Hepatocyte (in vitro differentiated cells): ENCODE data around the gene URM1. TPM values are rescaled to one million over a fixed set of nuclear protein-coding genes. Genes with fewer than 3 reads are reported as not detected.

ENCODE experiments used
- DNase-seq: peaks from one replicate; pipeline ENCODE4 v3.0.0-alpha.2; 2016; ENCODE audit warnings: low spot score
- H2AFZ ChIP-seq: fragments of 200-600 bp; sonication (generic); 2 replicates; pipeline ENCODE4 v1.6.0; 2016; ENCODE audit warnings: antibody characterized with exemption, mild to moderate bottlenecking
- H3K27ac ChIP-seq: fragments of 200-600 bp; sonication (generic); 2 replicates; pipeline ENCODE4 v1.5.1; 2016; ENCODE audit warnings: mild to moderate bottlenecking
- H3K27me3 ChIP-seq: fragments of 200-600 bp; sonication (generic); 2 replicates; pipeline ENCODE4 v1.6.1; 2016
- H3K36me3 ChIP-seq: fragments of 200-600 bp; sonication (generic); replicated peaks from 2 replicates; pipeline ENCODE4 v1.5.1; 2016; ENCODE audit warnings: low read depth; ENCODE audit not compliant: insufficient read depth
- H3K4me1 ChIP-seq: fragments of 200-600 bp; sonication (generic); 2 replicates; pipeline ENCODE4 v1.5.1; 2016; ENCODE audit warnings: mild to moderate bottlenecking, moderate library complexity; ENCODE audit not compliant: insufficient read depth
- H3K4me2 ChIP-seq: fragments of 200-600 bp; sonication (generic); 2 replicates; pipeline ENCODE4 v1.6.0; 2016
- H3K4me3 ChIP-seq: fragments of 200-600 bp; sonication (generic); 2 replicates; pipeline ENCODE4 v1.5.1; 2016; ENCODE audit warnings: mild to moderate bottlenecking
- H3K79me2 ChIP-seq: fragments of 200-600 bp; sonication (generic); 2 replicates; pipeline ENCODE4 v1.6.0; 2017; ENCODE audit warnings: mild to moderate bottlenecking
- H3K9me2 ChIP-seq: fragments of 200-600 bp; sonication (generic); replicated peaks from 2 replicates; pipeline ENCODE4 v1.6.0; 2017; ENCODE audit warnings: mild to moderate bottlenecking; ENCODE audit not compliant: insufficient read depth
- H3K9me3 ChIP-seq: fragments of 200-600 bp; sonication (generic); 2 replicates; pipeline ENCODE4 v1.5.1; 2016; ENCODE audit warnings: low read depth, mild to moderate bottlenecking
- H4K20me1 ChIP-seq: fragments of 200-600 bp; sonication (generic); 2 replicates; pipeline ENCODE4 v1.6.0; 2016; ENCODE audit warnings: mild to moderate bottlenecking; ENCODE audit not compliant: insufficient read depth, poor library complexity, severe bottlenecking
- CTCF ChIP-seq: fragments of 200-600 bp; sonication (generic); IDR thresholded peaks from 2 replicates; pipeline ENCODE4 v1.5.1; 2016; ENCODE audit warnings: antibody characterized with exemption, mild to moderate bottlenecking; ENCODE audit not compliant: poor library complexity
- EZH2 ChIP-seq: fragments of 200-600 bp; sonication (generic); IDR thresholded peaks from 2 replicates; pipeline ENCODE4 v1.6.1; 2016; ENCODE audit warnings: antibody characterized with exemption, mild to moderate bottlenecking, borderline replicate concordance
- EZH2phosphoT487 ChIP-seq: fragments of 200-600 bp; sonication (generic); IDR thresholded peaks from one replicate; pipeline ENCODE4 v1.6.1; 2018; ENCODE audit warnings: antibody characterized with exemption, mild to moderate bottlenecking, low read depth, moderate library complexity; ENCODE audit not compliant: unreplicated experiment, severe bottlenecking
- WGBS: methylation state at CpG from one replicate; pipeline ENCODE4 v1.1.6; 2016; ENCODE audit warnings: low lambda C conversion rate; ENCODE audit errors: missing lambda C conversion rate; 5-methylcytosine and 5-hydroxymethylcytosine counted together
- polyA plus RNA-seq: library from polyadenylated mRNA; unstranded; fragments of >200 nt; fragmentation: Nextera tagmentation; extraction: Ambion mirVana; gene quantifications from 2 replicates; pipeline ENCODE4 v1.2.1, GENCODE V29; 2016
- total RNA-seq: library from RNA; depleted of rRNA; stranded (reverse); fragments of >200 nt; gene quantifications from 2 replicates; pipeline ENCODE4 v1.2.3, GENCODE V29; 2014

Gene URM1
- total and polyA plus RNA-seq, 2 experiments from 2014 or later, result 32.7 to 55.7 TPM

DNA sequence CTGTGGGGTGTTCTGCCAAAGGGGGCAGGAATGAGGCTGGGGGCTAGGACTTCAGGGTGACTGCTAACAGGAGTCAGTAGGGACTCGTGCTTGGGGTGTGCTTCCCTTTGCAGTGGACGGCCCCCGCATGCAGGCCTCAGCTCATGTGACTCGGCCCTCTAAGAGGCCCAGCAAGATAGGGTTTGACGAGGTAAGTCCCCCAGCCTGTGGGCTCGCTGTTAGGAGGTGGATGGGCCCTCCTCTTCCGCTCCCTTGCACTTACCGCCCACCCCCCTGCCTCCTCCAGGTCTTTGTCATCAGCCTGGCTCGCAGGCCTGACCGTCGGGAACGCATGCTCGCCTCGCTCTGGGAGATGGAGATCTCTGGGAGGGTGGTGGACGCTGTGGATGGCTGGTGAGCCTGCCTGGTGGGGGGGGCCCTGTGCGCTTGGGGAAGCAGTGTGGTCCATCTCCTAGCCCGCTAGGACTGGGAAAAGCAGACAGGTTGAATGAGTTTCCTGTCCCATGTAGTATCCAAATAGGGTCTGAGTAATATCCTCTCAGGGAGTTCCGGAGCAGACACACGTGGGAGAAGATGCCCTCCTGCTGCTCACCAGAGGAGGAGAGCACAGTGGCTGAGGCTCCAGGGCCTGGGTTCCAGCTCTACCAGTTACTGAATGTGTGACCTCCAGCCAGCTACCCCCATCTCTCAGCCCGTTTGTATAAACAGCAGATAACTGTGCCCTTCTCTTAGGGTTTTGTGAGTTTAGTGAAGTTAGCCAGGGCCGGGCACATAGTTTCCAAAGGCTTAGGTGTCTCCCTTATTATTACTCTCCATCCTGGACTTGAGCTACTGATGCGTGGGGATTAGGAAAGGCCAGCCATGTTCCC, 57.7 kb downstream of the URM1 start:
- H3K79me2 ChIP-seq, result no peaks in the 10 kb centered on the region
- no peaks in the 10 kb centered on the region for H3K27me3 ChIP-seq
- no peaks in the 10 kb centered on the region for H3K4me1 ChIP-seq
- H3K4me3 ChIP-seq, result no peak overlapping the region
- no peak overlapping the region for H2AFZ ChIP-seq
- WGBS, result 90% methylated on average over 22 of the region's 22 CpGs
- H3K9me2 ChIP-seq, result no peaks in the 10 kb centered on the region
- no peaks in the 10 kb centered on the region for H3K9me3 ChIP-seq
- no peak overlapping the region for H3K4me2 ChIP-seq
- no peaks in the 10 kb centered on the region for H4K20me1 ChIP-seq
- H3K36me3 ChIP-seq, result no peaks in the 10 kb centered on the region
- no peak for DNase-seq
- TF ChIP-seq EZH2, result no peak
- TF ChIP-seq CTCF, result no peak
- TF ChIP-seq EZH2phosphoT487, result no peak
- H3K27ac ChIP-seq, result no peak overlapping the region

DNA sequence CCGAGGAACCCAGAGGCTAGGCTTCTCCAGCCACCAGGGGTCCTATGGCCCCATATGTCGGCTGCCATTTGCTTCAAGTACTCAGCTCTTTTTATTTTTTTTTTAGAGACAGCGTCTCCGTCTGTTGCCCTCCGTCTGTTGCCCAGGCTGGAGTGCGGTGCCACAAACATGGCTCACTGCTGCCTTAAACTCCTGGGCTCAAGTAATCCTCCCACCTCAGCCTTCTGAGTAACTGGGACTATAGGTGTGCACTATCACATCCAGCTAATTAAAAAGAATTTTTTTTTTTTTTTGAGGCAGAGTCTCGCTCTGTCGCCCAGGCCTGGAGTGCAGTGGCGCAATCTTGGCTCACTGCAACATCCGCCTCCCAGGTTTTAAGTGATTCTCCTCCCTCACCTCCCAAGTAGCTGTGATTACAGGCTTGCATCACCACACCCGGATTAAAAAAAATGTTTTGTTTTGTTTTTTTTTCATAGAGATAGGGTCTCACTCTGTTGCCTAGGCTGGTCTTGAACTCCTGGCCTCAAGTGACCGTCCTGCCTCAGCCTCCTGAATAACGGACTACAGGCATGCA, 58.4 kb downstream of the URM1 start:
- DNase-seq, result no peak
- Histone ChIP-seq H3K4me1 (no peaks in the 10 kb centered on the region), H2AFZ (no peak overlapping the region), H3K4me2 (no peak overlapping the region), H3K36me3 (no peaks in the 10 kb centered on the region), H3K27ac (no peak overlapping the region), H3K79me2 (no peaks in the 10 kb centered on the region), H3K4me3 (no peak overlapping the region), H3K9me2 (no peaks in the 10 kb centered on the region), H4K20me1 (no peaks in the 10 kb centered on the region), H3K27me3 (no peaks in the 10 kb centered on the region), H3K9me3 (no peaks in the 10 kb centered on the region)
- TF ChIP-seq CTCF (no peak), EZH2 (no peak)
- 96% methylated on average over 12 of the region's 13 CpGs for WGBS

- WGBS, result 94% methylated on average over 8 of the region's 8 CpGs
- Histone ChIP-seq H3K27ac (no peak overlapping the region), H4K20me1 (no peaks in the 10 kb centered on the region), H3K79me2 (no peaks in the 10 kb centered on the region), H3K36me3 (no peaks in the 10 kb centered on the region), H3K4me2 (no peak overlapping the region), H3K9me2 (no peaks in the 10 kb centered on the region), H3K9me3 (no peaks in the 10 kb centered on the region), H3K4me3 (no peak overlapping the region), H2AFZ (no peak overlapping the region), H3K4me1 (no peaks in the 10 kb centered on the region), H3K27me3 (no peaks in the 10 kb centered on the region)
- TF ChIP-seq CTCF (no peak), EZH2 (no peak), EZH2phosphoT487 (no peak)
- no peak for DNase-seq
Measured at GRCh38 chr9:128431207-128431606, 60.0 kb downstream of the URM1 start.
